ENCODE data around the gene LRP1. TPM values are rescaled to one million over a fixed set of nuclear protein-coding genes. Genes with fewer than 3 reads are reported as not detected.

The LRP1 gene
- total and polyA plus RNA-seq, 2 experiments from 2014 or later, result 47.8 to 76.8 TPM

DNA sequence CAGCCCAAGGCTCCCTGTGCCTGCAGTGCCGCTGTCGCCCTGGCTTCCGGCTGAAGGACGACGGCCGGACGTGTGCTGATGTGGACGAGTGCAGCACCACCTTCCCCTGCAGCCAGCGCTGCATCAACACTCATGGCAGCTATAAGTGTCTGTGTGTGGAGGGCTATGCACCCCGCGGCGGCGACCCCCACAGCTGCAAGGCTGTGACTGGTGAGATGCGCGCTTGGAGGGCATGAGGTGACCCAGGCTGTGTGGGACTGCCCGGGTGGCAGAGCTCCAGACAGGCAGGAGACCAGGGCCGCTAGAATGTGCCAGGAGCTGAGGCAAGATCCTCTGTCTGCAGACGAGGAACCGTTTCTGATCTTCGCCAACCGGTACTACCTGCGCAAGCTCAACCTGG lies 68.7 kb downstream of the LRP1 start:
- H3K4me1 ChIP-seq (ENCODE audit: insufficient read depth), result no peaks in the 10 kb centered on the region
- H4K20me1 ChIP-seq (ENCODE audit: insufficient read depth, poor library complexity, severe bottlenecking), result no peaks in the 10 kb centered on the region
- no peaks in the 10 kb centered on the region for H3K9me3 ChIP-seq (ENCODE audit: low read depth)
- DNase-seq (ENCODE audit: low spot score), result no peak
- no peak for TF ChIP-seq CTCF (IDR thresholded peaks at IDR 0.05; ENCODE audit: poor library complexity)
- TF ChIP-seq EZH2phosphoT487 (IDR thresholded peaks at IDR 0.05; ENCODE audit: low read depth, severe bottlenecking, unreplicated experiment), result no peak
- TF ChIP-seq EZH2 (IDR thresholded peaks at IDR 0.05; ENCODE audit: borderline replicate concordance), result no peak
- whole genome bisulfite sequencing (ENCODE audit: low lambda C conversion rate, missing lambda C conversion rate), result 97% methylated on average over 22 of the region's 22 CpGs
- no peak overlapping the region for H3K27ac ChIP-seq
- H3K4me2 ChIP-seq, result no peak overlapping the region
- H3K9me2 ChIP-seq (replicated peaks; ENCODE audit: insufficient read depth), result no peaks in the 10 kb centered on the region
- H3K4me3 ChIP-seq, result no peak overlapping the region
- H3K27me3 ChIP-seq, result no peaks in the 10 kb centered on the region
- H2AFZ ChIP-seq, result no peak overlapping the region
- no peaks in the 10 kb centered on the region for H3K36me3 ChIP-seq (replicated peaks; ENCODE audit: insufficient read depth, low read depth)
- H3K79me2 ChIP-seq, result no peaks in the 10 kb centered on the region

DNA sequence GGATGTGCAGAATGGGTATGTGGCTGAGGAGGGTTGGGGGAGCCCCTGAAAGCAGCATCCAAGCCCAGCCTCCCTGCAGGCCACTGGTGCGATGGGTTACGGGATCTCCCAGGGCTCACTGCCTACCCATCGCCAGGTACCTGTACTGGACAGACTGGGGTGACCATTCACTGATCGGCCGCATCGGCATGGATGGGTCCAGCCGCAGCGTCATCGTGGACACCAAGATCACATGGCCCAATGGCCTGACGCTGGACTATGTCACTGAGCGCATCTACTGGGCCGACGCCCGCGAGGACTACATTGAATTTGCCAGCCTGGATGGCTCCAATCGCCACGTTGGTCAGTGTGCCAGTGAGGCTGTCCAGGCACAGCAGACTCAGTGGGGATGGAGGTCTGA lies 70.0 kb downstream of the LRP1 start:
- Histone ChIP-seq H3K9me3 (ENCODE audit: low read depth) (no peaks in the 10 kb centered on the region), H4K20me1 (ENCODE audit: insufficient read depth, poor library complexity, severe bottlenecking) (no peaks in the 10 kb centered on the region), H3K79me2 (no peaks in the 10 kb centered on the region), H3K4me3 (no peak overlapping the region), H3K27ac (no peak overlapping the region), H2AFZ (no peak overlapping the region), H3K27me3 (no peaks in the 10 kb centered on the region), H3K9me2 (replicated peaks; ENCODE audit: insufficient read depth) (no peaks in the 10 kb centered on the region), H3K36me3 (replicated peaks; ENCODE audit: insufficient read depth, low read depth) (no peaks in the 10 kb centered on the region), H3K4me2 (no peak overlapping the region), H3K4me1 (ENCODE audit: insufficient read depth) (no peaks in the 10 kb centered on the region)
- TF ChIP-seq CTCF (IDR thresholded peaks at IDR 0.05; ENCODE audit: poor library complexity), result no peak
- no peak for TF ChIP-seq EZH2 (IDR thresholded peaks at IDR 0.05; ENCODE audit: borderline replicate concordance)
- TF ChIP-seq EZH2phosphoT487 (IDR thresholded peaks at IDR 0.05; ENCODE audit: low read depth, severe bottlenecking, unreplicated experiment), result no peak
- no peak for DNase-seq (ENCODE audit: low spot score)
- 96% methylated on average over 17 of the region's 17 CpGs for WGBS (ENCODE audit: low lambda C conversion rate, missing lambda C conversion rate)

DNA sequence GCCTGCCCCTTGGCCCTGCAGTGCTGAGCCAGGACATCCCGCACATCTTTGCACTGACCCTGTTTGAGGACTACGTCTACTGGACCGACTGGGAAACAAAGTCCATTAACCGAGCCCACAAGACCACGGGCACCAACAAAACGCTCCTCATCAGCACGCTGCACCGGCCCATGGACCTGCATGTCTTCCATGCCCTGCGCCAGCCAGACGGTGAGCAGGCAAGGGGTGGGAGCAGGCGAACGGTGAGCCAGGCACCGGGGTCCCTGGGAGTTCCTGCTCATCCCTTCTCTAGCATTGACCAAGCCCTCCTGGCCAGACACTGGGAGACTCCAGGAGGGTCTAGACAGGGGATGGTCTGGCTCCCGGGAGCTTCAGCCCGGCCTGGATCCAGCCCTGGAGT lies 70.9 kb downstream of the LRP1 start:
- Histone ChIP-seq H3K4me1 (ENCODE audit: insufficient read depth) (no peaks in the 10 kb centered on the region), H3K4me2 (no peak overlapping the region), H2AFZ (no peak overlapping the region), H4K20me1 (ENCODE audit: insufficient read depth, poor library complexity, severe bottlenecking) (no peaks in the 10 kb centered on the region), H3K4me3 (no peak overlapping the region), H3K9me2 (replicated peaks; ENCODE audit: insufficient read depth) (no peaks in the 10 kb centered on the region), H3K9me3 (ENCODE audit: low read depth) (no peaks in the 10 kb centered on the region), H3K36me3 (replicated peaks; ENCODE audit: insufficient read depth, low read depth) (no peaks in the 10 kb centered on the region), H3K79me2 (no peaks in the 10 kb centered on the region), H3K27ac (no peak overlapping the region), H3K27me3 (no peaks in the 10 kb centered on the region)
- no peak for DNase-seq (ENCODE audit: low spot score)
- no peak for TF ChIP-seq CTCF (IDR thresholded peaks at IDR 0.05; ENCODE audit: poor library complexity)
- WGBS (ENCODE audit: low lambda C conversion rate, missing lambda C conversion rate), result 90% methylated on average over 15 of the region's 15 CpGs

DNA sequence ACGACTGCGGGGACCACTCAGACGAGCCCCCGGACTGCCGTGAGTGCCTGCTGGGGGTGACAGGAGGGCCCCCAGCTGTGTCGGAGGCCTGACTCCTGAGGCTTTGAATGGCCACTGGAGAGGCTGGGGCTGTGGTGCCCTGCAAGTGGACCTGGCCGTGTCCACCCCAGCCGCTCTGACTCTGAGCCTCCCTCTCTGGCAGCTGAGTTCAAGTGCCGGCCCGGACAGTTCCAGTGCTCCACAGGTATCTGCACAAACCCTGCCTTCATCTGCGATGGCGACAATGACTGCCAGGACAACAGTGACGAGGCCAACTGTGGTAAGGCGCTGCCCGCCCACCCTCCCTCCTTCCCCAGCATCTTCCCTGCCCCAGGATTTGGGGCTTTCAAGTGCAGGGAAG lies 72.2 kb downstream of the LRP1 start:
- H3K4me2 ChIP-seq, result no peak overlapping the region
- WGBS (ENCODE audit: low lambda C conversion rate, missing lambda C conversion rate), result 97% methylated on average over 13 of the region's 15 CpGs
- H3K27me3 ChIP-seq, result no peaks in the 10 kb centered on the region
- H3K4me1 ChIP-seq (ENCODE audit: insufficient read depth), result no peaks in the 10 kb centered on the region
- DNase-seq (ENCODE audit: low spot score), result no peak
- no peak overlapping the region for H2AFZ ChIP-seq
- H3K36me3 ChIP-seq (replicated peaks; ENCODE audit: insufficient read depth, low read depth), result no peaks in the 10 kb centered on the region
- H3K9me3 ChIP-seq (ENCODE audit: low read depth), result no peaks in the 10 kb centered on the region
- no peaks in the 10 kb centered on the region for H3K9me2 ChIP-seq (replicated peaks; ENCODE audit: insufficient read depth)
- H3K4me3 ChIP-seq, result no peak overlapping the region
- no peaks in the 10 kb centered on the region for H3K79me2 ChIP-seq
- H4K20me1 ChIP-seq (ENCODE audit: insufficient read depth, poor library complexity, severe bottlenecking), result no peaks in the 10 kb centered on the region
- no peak for TF ChIP-seq EZH2 (IDR thresholded peaks at IDR 0.05; ENCODE audit: borderline replicate concordance)
- TF ChIP-seq CTCF (IDR thresholded peaks at IDR 0.05; ENCODE audit: poor library complexity), result no peak
- TF ChIP-seq EZH2phosphoT487 (IDR thresholded peaks at IDR 0.05; ENCODE audit: low read depth, severe bottlenecking, unreplicated experiment), result no peak
- H3K27ac ChIP-seq, result no peak overlapping the region
